HepG2 (cell line): ENCODE data around the gene JAK1. TPM values are rescaled to one million over a fixed set of nuclear protein-coding genes. Genes with fewer than 3 reads are reported as not detected.

Source experiments
- ARID4A ChIP-seq: sonication (generic); formaldehyde crosslinking; IDR thresholded peaks from 2 replicates; pipeline ENCODE4 v1.5.0; 2020; ENCODE audit warnings: mild to moderate bottlenecking, missing genetic modification reagents, borderline replicate concordance
- ASH2L ChIP-seq: fragments of 300-600, 200-600 bp; sonication (generic); IDR thresholded peaks from 2 replicates; pipeline ENCODE4 v1.7.0; 2017; ENCODE audit warnings: low read depth, mild to moderate bottlenecking, moderate library complexity, mixed read lengths, low read length; ENCODE audit not compliant: insufficient read length
- HBP1 ChIP-seq: IDR thresholded peaks from 2 replicates; pipeline ENCODE4 v1.6.1; 2016; ENCODE audit warnings: low read depth, control low read depth
- HMG20A ChIP-seq: IDR thresholded peaks from 2 replicates; pipeline ENCODE4 v1.6.1; 2016; ENCODE audit warnings: borderline replicate concordance
- PITX1 ChIP-seq: sonication (generic); formaldehyde crosslinking; IDR thresholded peaks from 2 replicates; pipeline ENCODE4 v1.5.1; 2020; ENCODE audit warnings: mild to moderate bottlenecking, missing genetic modification reagents
- PTBP1 ChIP-seq: fragments of 200-400 bp; formaldehyde crosslinking; IDR thresholded peaks from 2 replicates; pipeline ENCODE4 v1.6.1; 2018; ENCODE audit warnings: low read length, low read depth; ENCODE audit not compliant: poor library complexity, severe bottlenecking
- RFXAP ChIP-seq: sonication (generic); formaldehyde crosslinking; IDR thresholded peaks from 2 replicates; pipeline ENCODE4 v1.4.0; 2020; ENCODE audit warnings: missing genetic modification reagents, borderline replicate concordance
- ZBTB34 ChIP-seq: sonication (generic); formaldehyde crosslinking; IDR thresholded peaks from 2 replicates; pipeline ENCODE4 v1.8.0; 2022; ENCODE audit warnings: mild to moderate bottlenecking, missing genetic modification reagents
- ZGPAT ChIP-seq: IDR thresholded peaks from 2 replicates; pipeline ENCODE4 v1.6.1; 2016; ENCODE audit warnings: mild to moderate bottlenecking
- ZNF124 ChIP-seq: sonication (generic); formaldehyde crosslinking; IDR thresholded peaks from 2 replicates; pipeline ENCODE4 v1.4.0; 2020; ENCODE audit warnings: missing genetic modification reagents
- ZNF232 ChIP-seq: sonication (generic); formaldehyde crosslinking; IDR thresholded peaks from 2 replicates; pipeline ENCODE4 v1.4.0; 2020; ENCODE audit warnings: missing genetic modification reagents, borderline replicate concordance
- ZNF280B ChIP-seq: sonication (generic); formaldehyde crosslinking; IDR thresholded peaks from 2 replicates; pipeline ENCODE4 v1.5.0; 2020; ENCODE audit warnings: missing genetic modification reagents, mild to moderate bottlenecking, borderline replicate concordance
- ZNF3 ChIP-seq: IDR thresholded peaks from 2 replicates; pipeline ENCODE4 v1.7.0; 2017; ENCODE audit warnings: inconsistent platforms
- ZNF446 ChIP-seq: sonication (generic); formaldehyde crosslinking; IDR thresholded peaks from 2 replicates; pipeline ENCODE4 v1.5.0; 2020; ENCODE audit warnings: mild to moderate bottlenecking, missing genetic modification reagents
- ZNF644 ChIP-seq: IDR thresholded peaks from 2 replicates; pipeline ENCODE4 v1.6.1; 2016; ENCODE audit warnings: low read depth
- ZNF891 ChIP-seq: sonication (generic); formaldehyde crosslinking; IDR thresholded peaks from 2 replicates; pipeline ENCODE4 v1.5.0; 2020; ENCODE audit warnings: mild to moderate bottlenecking, missing genetic modification reagents
- polyA plus RNA-seq, 8 experiments: library from polyadenylated mRNA; depleted of rRNA in 3 of 8; stranded (reverse) in 7 of 8; unstranded in 1 of 8; fragments of >200 nt; fragmentation: Illumina TruSeq in 4 of 8; extraction: Trizol in 4 of 8; gene quantifications; 2 replicates each; pipeline versions ENCODE4 v1.2.1 to v1.2.3, GENCODE V29; 2011 to 2016; ENCODE audit warnings: low read depth in 4 of 8, missing spikeins in 1 of 8, mixed read lengths in 1 of 8; ENCODE audit not compliant: insufficient read depth in 1 of 8
- total RNA-seq, 5 experiments: library from RNA; depleted of rRNA; stranded (reverse); fragments of >200 nt; fragmentation: Illumina TruSeq; extraction: Trizol; gene quantifications; 2 replicates each; pipeline ENCODE4 v1.2.3, GENCODE V29; 2016; ENCODE audit warnings: low read depth in 1 of 5

Gene JAK1
- total and polyA plus RNA-seq, 2 of the 13 experiments (the other 11 are each of a cell fraction or from before 2014, with no cell fraction given), result 23.9 to 42.4 TPM

- TF ChIP-seq ZNF891 (no peak), ZNF644 (CRISPR knock-in tag) (0 out of 2 replicates have a peak, but pooled peaks have one; percentile 39), ZNF446 (CRISPR knock-in tag) (no peak), RFXAP (CRISPR knock-in tag) (no peak), ARID4A (CRISPR knock-in tag) (peak; percentile 39; the same call in 1 of the 2 replicates), ZNF124 (no peak), ZNF3 (CRISPR knock-in tag) (no peak), HBP1 (no peak), ZGPAT (CRISPR knock-in tag) (no peak), PITX1 (CRISPR knock-in tag) (peak; percentile 39; the same call in 1 of the 2 replicates), ZNF232 (no peak), ZNF280B (CRISPR knock-in tag) (no peak), PTBP1 (no peak), ASH2L (no peak), ZBTB34 (CRISPR knock-in tag) (no peak), HMG20A (CRISPR knock-in tag) (peak; percentile 35; the same call in 1 of the 2 replicates)
Observed at GRCh38 chr1:64969305-64970046, 3.1 kb upstream of the JAK1 start (continued).
